Measurements from ENCODE around the gene NPEPL1.

Gene NPEPL1

DNA sequence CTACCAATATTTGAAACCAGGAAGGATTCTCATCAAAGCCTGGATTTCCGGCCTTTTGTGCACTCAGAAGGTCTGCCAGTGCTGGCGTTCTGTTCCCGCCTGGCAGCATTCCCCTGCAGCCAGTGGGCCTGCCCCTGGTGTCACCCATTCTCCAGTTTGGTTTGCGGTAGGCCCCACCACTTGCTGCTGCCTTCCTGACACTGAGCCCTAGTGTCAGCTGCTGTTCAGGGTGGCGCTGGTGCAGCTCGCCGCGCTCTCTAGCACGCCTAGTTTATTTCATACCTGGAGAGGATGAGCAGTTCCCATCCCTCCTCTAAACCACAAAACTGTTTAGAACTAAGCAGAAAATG is 9.5 kb downstream of the NPEPL1 start:
- no peak for DNase-seq

- no peak for DNase-seq
Measured at GRCh38 chr20:58702859-58703648, 10.5 kb downstream of the NPEPL1 start.

GRCh38 chr20:58703765-58704371 is 11.3 kb downstream of the NPEPL1 start:
- no peak for DNase-seq

DNA sequence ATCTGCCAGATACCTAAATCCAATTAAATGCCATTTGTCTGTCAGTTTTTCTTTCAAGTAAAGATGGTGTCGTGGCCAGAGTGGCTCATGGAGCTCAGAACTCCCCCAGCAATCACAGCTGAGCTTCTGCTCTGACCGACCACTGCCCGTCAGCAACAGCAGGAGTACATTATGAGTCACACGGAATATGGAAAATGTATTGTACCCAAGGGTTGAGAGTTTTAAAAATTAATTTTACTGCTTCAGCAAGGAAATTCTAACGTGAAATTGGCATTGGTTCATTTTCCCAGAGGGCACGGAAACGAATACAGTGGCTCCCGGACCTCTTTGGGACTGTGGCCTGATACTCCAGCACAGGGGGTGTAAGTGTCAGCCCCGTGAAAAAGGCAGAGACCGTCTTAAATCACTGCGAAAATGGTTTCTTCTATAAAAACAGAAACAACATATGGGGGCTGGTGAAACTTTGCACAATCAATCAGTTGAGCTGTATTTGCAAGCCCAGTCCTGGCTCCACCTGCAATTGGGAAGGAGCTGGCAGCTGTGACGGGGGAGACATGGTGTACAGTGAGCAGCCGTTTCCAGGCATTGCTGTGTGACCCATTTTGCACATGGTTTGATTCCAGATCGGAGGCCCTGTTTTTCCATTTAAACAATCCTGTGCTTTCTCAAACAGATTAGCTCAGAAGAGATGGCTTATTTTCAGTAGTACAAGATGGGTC is 12.8 kb downstream of the NPEPL1 start:
- no peak for DNase-seq

DNA sequence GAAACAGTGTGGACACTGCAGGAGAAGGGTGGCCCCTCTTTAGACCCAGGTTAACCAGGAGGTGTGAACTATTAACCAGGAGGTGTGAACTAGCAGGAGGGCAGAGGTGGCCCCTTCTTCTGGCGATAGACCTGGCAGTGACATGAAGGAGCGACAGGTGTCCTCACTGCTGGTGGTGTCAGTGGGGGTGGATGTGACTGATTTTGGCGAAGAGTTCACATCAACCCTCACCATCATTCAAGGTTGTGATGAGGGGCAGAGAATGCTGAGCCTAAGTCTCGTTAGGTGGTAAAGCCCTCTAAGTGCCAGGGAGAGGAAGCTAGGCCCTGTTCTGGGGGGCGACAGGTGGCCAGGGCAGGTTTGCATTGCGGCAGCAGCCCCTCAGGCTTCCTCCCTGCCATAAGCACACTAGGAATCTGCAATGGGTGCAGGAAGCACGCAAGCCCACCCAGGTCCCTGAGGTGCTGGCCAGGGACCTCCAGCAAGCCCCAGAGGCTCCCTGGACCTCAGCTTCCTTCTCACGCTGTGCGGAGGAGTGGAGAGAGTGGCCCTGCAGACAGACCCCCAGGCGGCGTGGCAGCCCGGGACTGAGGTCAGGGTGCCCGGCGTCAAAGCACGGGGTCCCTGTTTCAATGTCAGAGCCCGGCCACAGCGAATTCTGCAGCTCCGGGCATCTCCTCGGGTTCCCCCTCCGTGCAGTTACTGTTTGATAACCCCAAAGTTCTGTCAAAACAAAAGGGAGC is 13.7 kb downstream of the NPEPL1 start:
- DNase-seq, result no peak

DNA sequence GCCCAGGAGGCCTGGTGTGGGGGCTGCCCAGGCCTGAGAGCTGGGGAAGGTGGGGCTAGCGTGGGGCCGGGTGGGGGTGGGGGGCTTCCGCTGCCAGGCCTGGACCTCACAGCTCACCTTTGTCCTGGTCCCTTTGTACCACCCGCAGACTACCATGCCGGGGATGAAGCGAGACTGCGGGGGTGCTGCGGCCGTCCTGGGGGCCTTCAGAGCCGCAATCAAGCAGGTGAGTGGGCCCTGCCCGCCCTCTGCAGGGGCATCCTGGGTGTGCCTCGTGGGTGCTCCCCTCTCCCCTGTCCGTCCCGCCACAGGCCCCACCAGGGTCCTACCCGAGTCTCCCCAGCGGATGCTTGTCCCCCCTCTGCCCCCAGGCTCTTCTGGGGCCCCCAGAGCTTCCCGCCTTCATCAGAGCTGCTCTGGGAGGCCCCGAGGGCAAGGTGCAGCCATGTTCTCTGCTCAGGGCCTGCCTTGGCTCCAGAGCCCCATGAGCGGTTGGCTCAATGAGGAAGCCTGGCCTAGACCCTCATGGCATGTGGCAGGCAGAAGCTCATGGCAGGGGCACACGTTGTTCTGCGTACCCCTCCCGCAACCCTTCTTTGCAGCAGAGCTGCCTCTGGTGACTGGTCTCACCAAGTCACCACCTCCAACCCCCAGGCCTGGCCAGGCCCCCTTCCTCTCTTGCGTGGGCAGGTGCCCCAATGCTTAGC is 14.5 kb downstream of the NPEPL1 start:
- no peak for DNase-seq

GRCh38 chr20:58707770-58708169 is 15.2 kb downstream of the NPEPL1 start:
- no peak for DNase-seq

DNA sequence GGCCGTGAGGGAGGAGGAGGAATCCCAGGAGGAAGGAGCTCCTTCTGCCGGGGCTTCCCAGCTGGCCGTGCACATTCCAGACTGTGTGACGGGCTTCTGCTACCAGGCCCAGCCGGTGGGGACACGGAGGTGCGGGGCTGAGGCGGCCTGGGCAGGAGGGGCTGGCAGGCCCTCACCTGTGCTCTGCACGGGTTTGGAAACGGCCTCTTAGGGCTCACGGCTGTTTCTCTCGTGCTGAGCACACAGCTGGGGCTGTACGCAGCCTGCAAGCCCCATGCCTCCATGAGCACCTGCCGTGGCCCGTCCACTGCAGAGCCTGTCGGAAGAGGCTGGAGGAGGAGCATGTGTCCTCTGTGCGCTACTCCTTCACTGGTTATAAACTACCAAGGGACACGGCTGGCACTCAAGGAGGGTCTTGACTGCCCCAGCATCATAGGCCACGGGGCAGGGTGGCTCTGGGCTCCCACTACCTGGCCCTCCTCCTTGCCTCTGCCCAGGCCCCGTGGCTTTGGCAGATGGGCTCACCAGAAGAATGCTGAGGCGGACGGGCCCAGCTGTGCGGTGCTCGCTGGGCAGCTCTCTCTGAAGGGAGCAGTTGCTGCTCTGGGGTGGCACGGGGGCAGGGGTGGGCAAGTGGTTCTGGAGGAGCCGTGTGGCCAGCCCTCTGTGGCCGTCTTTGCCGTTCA is 15.8 kb downstream of the NPEPL1 start:
- DNase-seq, result no peak

GRCh38 chr20:58709013-58709702 is 16.6 kb downstream of the NPEPL1 start:
- DNase-seq, result no peak

- DNase-seq, result no peak
Measured at GRCh38 chr20:58709703-58710039, 17.1 kb downstream of the NPEPL1 start.

DNA sequence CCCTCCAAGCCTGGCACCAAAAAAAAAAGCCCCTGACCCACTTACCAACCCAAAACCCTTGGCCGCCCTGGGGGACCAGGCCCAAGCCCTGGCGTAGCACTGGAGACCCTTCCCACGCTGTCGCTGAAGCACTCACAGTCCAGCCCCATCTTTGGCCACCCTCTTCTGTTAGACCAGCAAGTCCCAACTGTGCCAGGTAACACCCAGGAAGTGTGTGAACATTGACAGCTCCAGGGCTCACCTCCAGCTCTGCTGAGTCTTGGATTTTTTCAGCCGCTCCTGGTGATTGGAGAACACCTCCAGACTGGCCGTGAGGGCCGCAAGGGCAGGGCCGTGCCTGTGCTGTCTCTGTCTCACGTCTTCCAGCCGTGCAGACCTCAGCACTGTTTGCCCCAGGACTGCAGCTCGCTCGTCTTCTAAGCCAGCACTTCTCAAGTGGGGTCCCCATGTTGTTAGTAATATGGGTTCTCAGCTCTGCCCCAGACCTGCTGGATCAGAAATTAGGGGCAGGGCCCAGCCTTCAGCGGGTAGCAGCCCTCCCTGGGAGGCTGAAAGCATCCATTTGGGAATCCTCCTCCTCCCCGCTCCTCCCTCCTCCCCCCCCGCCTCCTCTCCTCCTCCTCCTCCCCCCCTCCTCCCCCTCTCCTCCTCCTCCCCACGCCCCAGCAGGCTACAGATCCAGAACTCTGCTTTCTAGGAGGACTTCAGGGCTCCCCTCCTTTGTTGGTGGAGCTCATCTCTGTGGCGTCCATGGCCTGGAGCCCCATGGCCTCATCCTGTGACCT is 18.1 kb downstream of the NPEPL1 start:
- DNase-seq, result no peak

GRCh38 chr20:58711266-58712051 is 18.9 kb downstream of the NPEPL1 start:
- no peak for DNase-seq

DNA sequence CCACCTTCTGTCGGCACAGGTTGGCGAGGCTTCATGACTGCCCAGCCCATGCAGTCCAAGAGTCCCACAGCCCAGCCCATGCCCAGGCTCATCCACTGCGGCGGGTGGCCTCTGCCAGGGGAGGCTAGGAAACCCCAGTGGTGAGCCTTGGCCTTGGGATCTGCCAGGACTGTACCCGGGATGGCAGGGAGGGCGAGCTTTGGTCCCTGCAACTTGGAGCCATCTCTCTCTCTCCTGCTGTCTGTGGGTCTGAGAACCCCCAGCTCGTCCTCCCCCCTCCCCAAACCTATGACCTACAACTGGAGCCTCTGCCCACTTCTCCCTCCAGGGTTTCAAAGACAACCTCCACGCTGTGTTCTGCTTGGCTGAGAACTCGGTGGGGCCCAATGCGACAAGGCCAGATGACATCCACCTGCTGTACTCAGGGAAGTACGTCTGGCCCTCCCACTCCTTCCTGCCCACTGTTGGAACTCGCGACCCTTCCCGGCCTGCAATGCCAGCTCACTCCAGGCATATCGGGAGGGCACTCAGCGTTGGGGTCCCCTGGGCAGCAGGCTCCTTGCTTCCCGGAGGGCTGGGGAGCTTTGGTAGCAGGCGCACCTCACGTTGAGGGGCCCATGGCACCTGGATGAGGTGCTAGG is 19.7 kb downstream of the NPEPL1 start:
- DNase-seq, result no peak

DNA sequence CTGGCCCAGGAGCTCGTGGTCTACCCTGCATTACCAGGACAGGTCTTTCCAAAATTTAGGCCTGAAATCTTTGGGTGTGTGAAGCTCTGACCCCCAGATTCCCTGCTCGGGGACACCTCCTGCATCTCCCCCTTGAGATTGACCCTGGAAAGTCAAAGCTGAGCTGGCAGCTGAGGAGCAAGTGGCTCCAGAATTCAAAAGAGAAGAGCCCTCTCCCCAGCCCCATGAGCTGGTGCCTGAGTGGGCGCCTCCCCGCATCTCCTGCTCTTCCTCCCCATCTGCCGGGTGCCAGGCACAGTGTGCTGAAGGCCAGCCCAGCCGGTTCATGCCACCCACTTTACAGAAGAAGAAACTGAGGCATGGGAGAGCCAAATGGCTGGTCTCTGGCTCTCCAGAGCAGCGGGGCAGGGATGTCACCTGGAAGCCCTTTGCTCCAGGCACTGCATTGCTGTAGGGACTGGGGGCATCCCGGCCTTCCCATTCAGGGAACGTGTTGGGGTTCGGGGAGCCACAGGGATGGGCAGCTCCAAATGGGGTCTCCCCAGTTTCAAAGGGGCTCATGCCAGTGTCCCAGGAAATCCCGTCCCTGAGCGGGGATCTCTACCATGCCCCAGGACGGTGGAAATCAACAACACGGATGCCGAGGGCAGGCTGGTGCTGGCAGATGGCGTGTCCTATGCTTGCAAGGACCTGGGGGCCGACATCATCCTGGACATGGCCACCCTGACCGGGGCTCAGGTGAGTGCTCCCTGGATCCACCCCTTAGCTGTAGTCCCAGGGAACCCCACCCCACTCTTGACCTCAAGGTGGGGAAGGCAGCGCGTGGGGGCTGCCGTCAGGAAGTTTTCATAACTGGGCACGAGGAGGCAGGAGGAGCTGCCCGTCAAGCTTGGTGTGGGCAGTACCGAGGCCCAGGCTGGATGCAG is 20.5 kb downstream of the NPEPL1 start:
- no peak for DNase-seq

DNA sequence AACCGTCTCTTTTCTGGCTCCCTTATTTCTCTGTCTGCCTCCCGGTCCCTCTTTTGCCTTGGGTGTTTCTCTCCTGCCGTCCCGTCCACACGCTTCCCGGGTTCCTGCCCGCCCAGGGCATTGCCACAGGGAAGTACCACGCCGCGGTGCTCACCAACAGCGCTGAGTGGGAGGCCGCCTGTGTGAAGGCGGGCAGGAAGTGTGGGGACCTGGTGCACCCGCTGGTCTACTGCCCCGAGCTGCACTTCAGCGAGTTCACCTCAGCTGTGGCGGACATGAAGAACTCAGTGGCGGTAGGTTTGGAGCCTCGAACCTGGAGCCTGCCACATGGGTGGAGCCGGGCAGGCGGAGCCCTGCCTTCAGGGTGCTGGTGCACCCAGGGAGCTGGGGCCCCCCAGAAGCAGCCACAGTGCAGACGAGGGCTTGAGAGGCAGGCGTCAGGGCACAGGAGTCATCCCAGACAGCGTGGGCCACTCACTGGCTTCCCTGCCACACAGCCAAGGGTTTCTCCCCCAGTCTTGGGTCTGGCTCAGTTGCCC is 21.3 kb downstream of the NPEPL1 start:
- DNase-seq, result no peak

GRCh38 chr20:58714340-58714922 is 21.8 kb downstream of the NPEPL1 start:
- no peak for DNase-seq

- no peak for DNase-seq
Measured at GRCh38 chr20:58714923-58715351, 22.3 kb downstream of the NPEPL1 start.

DNA sequence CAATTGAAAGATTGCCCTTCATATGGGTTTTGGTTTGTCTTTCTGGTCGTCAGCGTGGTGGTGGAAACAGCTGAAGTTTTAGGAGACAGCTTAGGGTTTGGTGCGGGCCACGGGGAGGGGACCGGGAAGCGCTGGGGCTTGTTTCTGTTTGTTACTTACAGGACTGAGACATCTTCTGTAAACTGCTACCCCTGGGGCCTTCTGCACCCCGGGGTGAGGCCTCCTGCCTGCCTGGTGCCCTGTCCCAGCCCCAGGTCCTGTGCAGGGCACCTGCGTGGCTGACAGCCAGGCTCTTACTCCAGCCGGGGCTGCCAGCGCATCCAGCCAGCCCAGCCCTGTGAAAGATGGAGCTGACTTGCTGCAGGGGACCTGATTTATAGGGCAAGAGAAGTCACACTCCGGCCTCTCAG is 22.8 kb downstream of the NPEPL1 start:
- no peak for DNase-seq

Data from EL (cell line).